ENCODE data around the gene BTBD1.
"Not testable (repeated sequence)": the region's sequence is repeated elsewhere in the genome, so short reads cannot be mapped to it uniquely, and the experiment has no call there.

- TF ChIP-seq POLR2A (IDR thresholded peaks at IDR 0.05; ENCODE audit: low read depth, low read length); POLR2AphosphoS5 (IDR thresholded peaks at IDR 0.05; ENCODE audit: low read depth, low read length); TAF1 (IDR thresholded peaks at IDR 0.05; ENCODE audit: borderline replicate concordance, low read depth, low read length): not testable (repeated sequence)
Measured at GRCh38 chr15:83000672-83001031, 66.4 kb downstream of the BTBD1 start.

Measured in GM12892 (cell line).